Activated naive CD8-positive, alpha-beta T cell treated with anti-CD3 and anti-CD28 coated beads, Interleukin-2, amount 10 ng/mL, durations not matched to agents 7 days and 5 days (primary cell): Measurements from ENCODE around the gene VASH2. TPM values are rescaled to one million over a fixed set of nuclear protein-coding genes. Genes with fewer than 3 reads are reported as not detected.

ENCODE experiments used
- ATAC-seq: fragments of 150-1000 bp; cut with Tn5 transposase; one replicate; pipeline ENCODE4 v1.10.0; 2021; ENCODE audit warnings: low read depth, moderate library complexity
- POLR2A ChIA-PET: fragments of 350-600 bp; sonication (Branson Sonifier 250); formaldehyde crosslinking; loops from one replicate; lab custom pipeline; 2021; ENCODE audit warnings: antibody characterized with exemption; lab: Charles Lee
- DNase-seq: peaks from one replicate; pipeline ENCODE4 v3.0.0; 2021
- H3K27ac Mint-ChIP-seq: one replicate; pipeline ENCODE4 v1.8.0; 2022; ENCODE audit warnings: mild to moderate bottlenecking, mixed read lengths
- H3K27me3 Mint-ChIP-seq: one replicate; pipeline ENCODE4 v1.8.0; 2022; ENCODE audit warnings: mild to moderate bottlenecking, moderate library complexity, mixed read lengths
- H3K36me3 Mint-ChIP-seq: one replicate; pipeline ENCODE4 v1.8.0; 2021; ENCODE audit warnings: mild to moderate bottlenecking, mixed read lengths
- H3K4me1 Mint-ChIP-seq: one replicate; pipeline ENCODE4 v1.8.0; 2021; ENCODE audit warnings: mixed read lengths
- H3K4me3 Mint-ChIP-seq: one replicate; pipeline ENCODE4 v1.8.0; 2022; ENCODE audit warnings: mild to moderate bottlenecking, moderate library complexity, mixed read lengths
- H3K9me3 Mint-ChIP-seq: one replicate; pipeline ENCODE4 v1.8.0; 2021; ENCODE audit warnings: mixed read lengths
- total RNA-seq, 2 experiments: library from RNA; stranded (reverse); gene quantifications; one replicate each; pipeline ENCODE4 v1.2.3, GENCODE V29; 2021

The VASH2 gene
- total RNA-seq, 2 experiments from 2014 or later, result 0.08 TPM; not detected in 1

GRCh38 chr1:212973426-212973825, 23.1 kb downstream of the VASH2 start:
- DNase-seq (no peak), ATAC-seq (no peak)
- Mint-ChIP-seq H3K4me1 (no peaks in the 10 kb centered on the region), H3K27me3 (peaks cover 4% of the 10 kb centered on the region), H3K9me3 (no peaks in the 10 kb centered on the region), H3K36me3 (no peaks in the 10 kb centered on the region), H3K27ac (no peak overlapping the region), H3K4me3 (no peak overlapping the region)
- POLR2A ChIA-PET, result no interaction called here

GRCh38 chr1:212973899-212974298, 23.6 kb downstream of the VASH2 start:
- no peaks in the 10 kb centered on the region for H3K36me3 Mint-ChIP-seq
- POLR2A ChIA-PET, result no interaction called here
- H3K27ac Mint-ChIP-seq, result no peak overlapping the region
- DNase-seq (no peak), ATAC-seq (no peak)
- H3K27me3 Mint-ChIP-seq, result peaks cover 4% of the 10 kb centered on the region
- H3K9me3 Mint-ChIP-seq, result no peaks in the 10 kb centered on the region
- no peaks in the 10 kb centered on the region for H3K4me1 Mint-ChIP-seq
- H3K4me3 Mint-ChIP-seq, result no peak overlapping the region

- DNase-seq, result no peak
- ATAC-seq, result no peak
- H3K27me3 Mint-ChIP-seq, result peaks cover 4% of the 10 kb centered on the region
- H3K27ac Mint-ChIP-seq, result no peak overlapping the region
- H3K9me3 Mint-ChIP-seq, result no peaks in the 10 kb centered on the region
- POLR2A ChIA-PET, result no interaction called here
- H3K4me1 Mint-ChIP-seq, result no peaks in the 10 kb centered on the region
- no peak overlapping the region for H3K4me3 Mint-ChIP-seq
- H3K36me3 Mint-ChIP-seq, result no peaks in the 10 kb centered on the region
These were observed 24.4 kb downstream of the VASH2 start for GRCh38 chr1:212974711-212975110.

- Mint-ChIP-seq H3K4me3 (no peak overlapping the region), H3K27ac (no peak overlapping the region), H3K36me3 (no peaks in the 10 kb centered on the region), H3K27me3 (peaks cover 4% of the 10 kb centered on the region), H3K9me3 (no peaks in the 10 kb centered on the region), H3K4me1 (no peaks in the 10 kb centered on the region)
- POLR2A ChIA-PET, result no interaction called here
- no peak for ATAC-seq
- DNase-seq, result no peak
These were observed 25.0 kb downstream of the VASH2 start for GRCh38 chr1:212975111-212975918.

GRCh38 chr1:212976586-212976985, 26.2 kb downstream of the VASH2 start:
- ATAC-seq (no peak), DNase-seq (no peak)
- H3K27me3 Mint-ChIP-seq, result peaks cover 4% of the 10 kb centered on the region
- no peak overlapping the region for H3K27ac Mint-ChIP-seq
- POLR2A ChIA-PET, result no interaction called here
- H3K9me3 Mint-ChIP-seq, result no peaks in the 10 kb centered on the region
- H3K4me1 Mint-ChIP-seq, result peaks cover 4% of the 10 kb centered on the region
- H3K36me3 Mint-ChIP-seq, result no peaks in the 10 kb centered on the region
- H3K4me3 Mint-ChIP-seq, result no peak overlapping the region

- H3K4me3 Mint-ChIP-seq, result no peak overlapping the region
- H3K4me1 Mint-ChIP-seq, result peaks cover 9% of the 10 kb centered on the region
- DNase-seq (no peak), ATAC-seq (no peak)
- H3K27me3 Mint-ChIP-seq, result peaks cover 2% of the 10 kb centered on the region
- no peaks in the 10 kb centered on the region for H3K9me3 Mint-ChIP-seq
- H3K27ac Mint-ChIP-seq, result no peak overlapping the region
- POLR2A ChIA-PET, result no interaction called here
- no peaks in the 10 kb centered on the region for H3K36me3 Mint-ChIP-seq
These were observed 27.7 kb downstream of the VASH2 start for GRCh38 chr1:212977781-212978645.

GRCh38 chr1:212979340-212980122, 29.2 kb downstream of the VASH2 start:
- no peak overlapping the region for H3K4me3 Mint-ChIP-seq
- no peak overlapping the region for H3K27ac Mint-ChIP-seq
- POLR2A ChIA-PET, result no interaction called here
- H3K4me1 Mint-ChIP-seq, result peaks cover 9% of the 10 kb centered on the region
- peaks cover 2% of the 10 kb centered on the region for H3K27me3 Mint-ChIP-seq
- H3K36me3 Mint-ChIP-seq, result no peaks in the 10 kb centered on the region
- DNase-seq, result no peak
- no peak for ATAC-seq
- no peaks in the 10 kb centered on the region for H3K9me3 Mint-ChIP-seq

- no peak for DNase-seq
- no peak for ATAC-seq
- POLR2A ChIA-PET, result no interaction called here
- Mint-ChIP-seq H3K4me1 (peaks cover 9% of the 10 kb centered on the region), H3K36me3 (no peaks in the 10 kb centered on the region), H3K27me3 (peaks cover 2% of the 10 kb centered on the region), H3K9me3 (no peaks in the 10 kb centered on the region), H3K4me3 (no peak overlapping the region), H3K27ac (no peak overlapping the region)
These were observed 29.9 kb downstream of the VASH2 start for GRCh38 chr1:212980123-212980785.

GRCh38 chr1:212981025-212981495, 30.7 kb downstream of the VASH2 start:
- Mint-ChIP-seq H3K4me1 (peaks cover 9% of the 10 kb centered on the region), H3K27me3 (no peaks in the 10 kb centered on the region), H3K4me3 (no peak overlapping the region), H3K27ac (no peak overlapping the region), H3K9me3 (no peaks in the 10 kb centered on the region), H3K36me3 (no peaks in the 10 kb centered on the region)
- POLR2A ChIA-PET, result no interaction called here
- ATAC-seq (no peak), DNase-seq (no peak)

GRCh38 chr1:212981571-212982328, 31.4 kb downstream of the VASH2 start:
- Mint-ChIP-seq H3K27me3 (no peaks in the 10 kb centered on the region), H3K4me3 (no peak overlapping the region), H3K36me3 (no peaks in the 10 kb centered on the region), H3K9me3 (no peaks in the 10 kb centered on the region), H3K4me1 (peaks cover 9% of the 10 kb centered on the region), H3K27ac (no peak overlapping the region)
- POLR2A ChIA-PET, result no interaction called here
- ATAC-seq, result peak; percentile 51
- no peak for DNase-seq

- no peaks in the 10 kb centered on the region for H3K36me3 Mint-ChIP-seq
- no peak overlapping the region for H3K4me3 Mint-ChIP-seq
- H3K4me1 Mint-ChIP-seq, result peaks cover 9% of the 10 kb centered on the region
- POLR2A ChIA-PET, result no interaction called here
- H3K27me3 Mint-ChIP-seq, result no peaks in the 10 kb centered on the region
- ATAC-seq (no peak), DNase-seq (no peak)
- no peaks in the 10 kb centered on the region for H3K9me3 Mint-ChIP-seq
- H3K27ac Mint-ChIP-seq, result no peak overlapping the region
These were observed 32.2 kb downstream of the VASH2 start for GRCh38 chr1:212982430-212983152.

- H3K4me3 Mint-ChIP-seq, result no peak overlapping the region
- ATAC-seq (no peak), DNase-seq (no peak)
- no peaks in the 10 kb centered on the region for H3K27me3 Mint-ChIP-seq
- no peaks in the 10 kb centered on the region for H3K36me3 Mint-ChIP-seq
- H3K27ac Mint-ChIP-seq, result no peak overlapping the region
- H3K9me3 Mint-ChIP-seq, result no peaks in the 10 kb centered on the region
- POLR2A ChIA-PET, result no interaction called here
- peaks cover 9% of the 10 kb centered on the region for H3K4me1 Mint-ChIP-seq
These were observed 33.1 kb downstream of the VASH2 start for GRCh38 chr1:212983482-212983881.
